NOMO-1 treated with DMSO at 0.1 percent for 48 hours (cell line): ENCODE data around the gene SLCO2A1.

Experiments used
- DNase-seq: peaks from one replicate; lab custom pipeline; 2025; ENCODE audit not compliant: unreplicated experiment; lab: John Stamatoyannopoulos, UW

SLCO2A1 gene

GRCh38 chr3:133983576-133984560 lies 45.9 kb downstream of the SLCO2A1 start:
- DNase-seq = no peak

DNA sequence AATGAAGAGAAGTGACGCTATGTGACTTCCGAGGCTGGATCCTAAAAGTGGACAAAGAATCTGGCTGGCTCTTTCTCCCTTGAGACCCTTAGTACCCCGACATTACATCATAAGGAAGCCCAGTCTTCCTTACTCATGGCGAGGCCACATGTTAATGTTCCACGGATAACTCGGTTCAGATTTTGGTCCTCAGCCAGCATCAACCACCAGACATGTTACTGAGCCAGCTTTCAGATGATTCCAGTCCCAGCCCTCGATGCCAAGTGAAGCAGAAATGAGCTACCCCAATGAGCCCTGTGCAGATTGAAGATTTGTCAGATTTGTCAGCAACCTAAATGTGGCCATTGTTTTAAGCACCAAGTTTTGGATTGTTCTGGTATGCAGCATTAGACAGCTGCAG lies 46.6 kb downstream of the SLCO2A1 start:
- no peak for DNase-seq

DNA sequence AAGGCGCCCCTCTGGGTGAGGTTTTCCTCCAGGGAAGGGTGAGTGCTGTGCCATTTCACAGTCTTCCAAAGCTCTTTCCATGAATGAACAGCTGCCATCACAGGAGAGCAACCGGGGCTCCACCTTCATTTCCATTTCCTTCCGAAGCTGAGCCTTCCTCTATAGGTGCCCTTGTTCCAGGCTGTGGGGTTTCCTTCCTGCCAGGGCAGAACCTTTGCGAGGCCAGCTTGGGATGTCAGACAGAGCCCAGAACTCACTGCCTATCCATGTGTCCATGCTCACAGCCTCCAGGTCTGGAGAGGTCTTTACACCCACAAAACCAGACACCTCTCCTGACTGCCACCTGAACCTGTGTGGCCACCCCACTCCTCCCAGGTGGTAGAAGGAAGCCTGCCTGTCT lies 49.2 kb downstream of the SLCO2A1 start:
- DNase-seq = no peak

DNA sequence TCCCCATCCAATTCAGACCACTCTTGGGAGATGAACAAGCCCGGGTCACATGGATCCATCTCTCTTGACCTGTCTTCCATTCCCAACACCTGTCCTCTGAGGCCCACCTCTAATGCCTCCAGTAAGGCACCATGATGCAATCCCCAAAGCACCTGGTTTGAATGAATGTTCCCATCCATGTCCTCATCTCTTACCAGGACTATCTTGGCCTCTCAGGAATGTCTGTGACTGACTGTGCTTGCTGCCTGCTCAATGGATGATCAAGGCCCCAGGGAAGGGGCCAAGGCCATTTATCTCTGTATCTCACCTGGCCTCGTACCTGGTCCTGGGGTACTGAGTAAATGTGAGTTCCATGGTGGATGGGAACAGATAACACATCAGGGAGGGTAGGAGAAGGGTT lies 49.7 kb downstream of the SLCO2A1 start:
- no peak for DNase-seq

DNA sequence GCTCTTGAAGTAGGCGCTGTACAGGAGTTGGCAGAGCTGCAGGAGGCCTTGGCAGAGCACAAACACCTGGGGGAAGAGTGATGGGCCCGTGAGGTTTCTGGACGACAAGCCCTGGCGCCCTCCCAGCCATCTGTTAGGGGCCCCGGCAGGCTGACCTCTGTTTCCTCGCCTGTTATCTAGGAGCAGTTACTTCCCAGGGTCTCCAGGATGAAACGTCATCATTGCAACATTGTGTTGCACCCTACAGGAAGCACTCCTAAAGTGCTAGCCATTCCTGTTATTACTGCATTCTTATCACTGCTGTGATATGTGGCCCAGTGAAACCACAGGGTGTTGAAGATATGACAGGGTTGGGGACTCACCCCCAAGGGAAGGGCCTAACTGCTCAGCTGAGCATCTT lies 50.2 kb downstream of the SLCO2A1 start:
- no peak for DNase-seq

DNA sequence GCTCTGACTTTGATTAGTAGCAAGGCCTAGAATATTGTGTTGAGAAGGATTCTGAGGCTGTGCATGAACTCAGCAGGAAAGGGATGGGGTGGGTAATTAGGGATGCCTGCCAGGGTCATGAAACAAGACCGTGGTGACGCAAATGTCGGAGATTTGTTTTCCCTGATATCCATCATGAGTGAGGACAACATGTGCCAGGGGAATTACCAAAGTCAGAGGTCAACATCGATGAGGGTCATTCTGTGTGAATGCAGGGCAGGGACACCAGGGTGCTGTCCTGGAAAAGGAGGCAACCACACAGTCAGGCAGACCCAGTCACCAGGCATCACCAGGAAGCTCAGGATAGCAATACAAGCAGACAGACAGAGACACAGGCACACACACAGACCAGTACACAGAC lies 52.2 kb downstream of the SLCO2A1 start:
- no peak for DNase-seq

DNA sequence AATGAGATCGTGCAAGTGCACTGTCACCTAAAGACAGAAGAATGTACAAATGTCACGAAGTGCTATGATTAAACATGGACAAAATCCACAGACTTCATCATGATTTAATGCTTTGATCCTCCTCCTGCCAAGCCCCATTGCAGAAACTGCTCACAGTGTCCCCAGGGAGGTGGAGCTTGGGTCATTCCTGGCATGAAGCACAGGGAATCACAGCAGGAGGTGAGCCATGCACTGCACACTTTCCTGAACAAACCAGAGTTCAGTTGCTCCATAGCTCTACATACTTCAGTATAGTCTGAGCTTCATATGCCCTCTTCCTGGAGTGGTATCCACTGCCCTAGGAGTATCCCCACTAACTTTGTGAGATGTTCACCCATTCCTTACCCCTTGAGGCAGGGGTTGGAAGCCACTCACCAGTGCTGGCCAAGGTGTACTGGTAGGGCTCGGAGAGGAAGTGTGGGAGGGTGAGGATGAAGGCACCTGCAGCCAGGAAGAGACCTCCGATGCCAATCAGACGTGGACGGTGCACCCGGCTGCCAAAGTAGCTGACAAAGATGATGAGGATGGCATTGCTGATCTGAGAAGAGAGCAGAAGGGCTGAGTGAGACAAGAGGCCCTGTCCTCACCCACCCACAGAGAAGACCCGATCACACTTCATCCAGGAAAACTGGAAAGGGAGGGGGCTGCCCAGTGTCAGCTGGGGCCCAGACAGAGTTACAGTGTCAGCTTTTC lies 56.3 kb downstream of the SLCO2A1 start:
- no peak for DNase-seq

GRCh38 chr3:133972156-133972555 lies 57.6 kb downstream of the SLCO2A1 start:
- no peak for DNase-seq

DNA sequence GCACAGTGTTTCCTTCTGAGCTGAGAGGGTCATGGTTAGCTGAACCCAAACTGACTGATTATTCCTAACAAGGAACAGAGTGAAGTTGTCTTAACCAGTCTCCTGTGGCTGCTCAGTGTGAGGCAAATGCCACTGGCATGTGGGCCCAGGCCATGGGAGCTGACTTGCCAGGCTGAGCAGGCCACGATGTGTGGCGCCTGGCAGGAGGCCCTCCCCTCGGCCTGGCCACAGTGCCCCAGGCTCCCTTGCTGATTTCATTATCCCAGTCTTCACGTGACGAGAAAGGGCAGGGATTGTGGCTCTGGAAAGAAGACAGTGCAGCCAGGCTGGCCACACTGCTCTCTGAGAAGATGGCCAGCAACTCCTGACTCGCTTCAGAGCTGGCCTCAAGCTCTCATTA lies 58.8 kb downstream of the SLCO2A1 start:
- DNase-seq = no peak

DNA sequence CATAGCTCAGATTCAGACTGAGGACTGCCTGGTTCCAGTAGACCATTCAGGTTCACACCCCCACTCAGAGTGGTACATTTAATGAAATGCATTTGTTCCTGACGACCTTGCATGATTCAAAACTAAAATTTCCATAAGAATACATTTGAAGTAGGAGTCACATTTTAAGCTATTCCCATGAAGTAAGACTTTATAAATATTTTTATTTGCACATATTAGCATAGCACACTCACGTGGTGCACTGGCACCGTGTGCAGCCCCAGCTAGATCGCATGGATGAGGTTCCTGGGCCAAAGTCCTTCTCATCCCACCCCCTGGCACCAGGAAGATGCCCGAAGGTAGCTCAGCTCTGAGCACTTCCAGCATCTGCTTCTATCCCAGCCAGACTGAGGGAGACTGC lies 59.4 kb downstream of the SLCO2A1 start:
- DNase-seq = no peak

DNA sequence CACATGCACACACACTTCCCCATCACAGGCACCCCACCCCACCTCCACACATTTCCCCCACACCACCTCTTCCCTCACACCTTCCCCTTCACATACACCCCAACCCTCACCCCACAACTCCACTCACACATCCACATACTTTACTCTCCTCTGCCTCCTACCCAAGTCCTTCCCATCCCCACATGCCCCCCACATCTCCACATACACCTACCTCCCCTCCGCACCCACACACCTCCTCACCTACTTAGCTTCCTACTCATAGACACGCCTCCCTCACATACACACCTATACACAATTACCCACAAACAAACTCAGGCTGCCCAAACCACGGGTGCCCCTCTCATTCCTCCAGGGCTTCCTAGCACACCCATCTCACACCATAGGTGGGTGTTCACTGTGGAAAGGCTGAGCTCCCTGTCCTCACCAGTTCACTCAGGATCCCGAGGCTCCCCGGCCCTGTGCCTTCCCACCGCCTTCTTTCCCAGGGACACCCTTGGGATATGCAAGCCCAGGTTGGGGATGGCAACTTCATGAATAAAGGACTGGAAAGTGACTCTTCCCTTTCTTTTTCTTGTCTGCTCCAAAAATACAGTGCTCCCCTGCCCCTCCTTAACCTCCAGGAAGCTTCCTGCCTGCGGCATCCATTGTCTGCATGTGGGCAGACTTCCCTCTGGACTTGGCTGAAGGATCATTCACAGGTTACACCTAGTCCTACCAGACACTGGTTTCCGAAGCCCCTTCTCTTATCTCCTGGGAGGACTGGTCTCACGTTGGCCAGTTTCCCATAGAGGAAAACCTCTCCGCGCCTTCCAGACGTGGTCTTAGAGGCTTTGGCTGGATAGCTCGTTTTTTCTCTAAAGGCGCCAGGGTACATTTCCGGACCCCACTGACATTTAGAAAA lies 61.5 kb downstream of the SLCO2A1 start:
- no peak for DNase-seq

GRCh38 chr3:133966954-133967353 lies 62.8 kb downstream of the SLCO2A1 start:
- DNase-seq = no peak

DNA sequence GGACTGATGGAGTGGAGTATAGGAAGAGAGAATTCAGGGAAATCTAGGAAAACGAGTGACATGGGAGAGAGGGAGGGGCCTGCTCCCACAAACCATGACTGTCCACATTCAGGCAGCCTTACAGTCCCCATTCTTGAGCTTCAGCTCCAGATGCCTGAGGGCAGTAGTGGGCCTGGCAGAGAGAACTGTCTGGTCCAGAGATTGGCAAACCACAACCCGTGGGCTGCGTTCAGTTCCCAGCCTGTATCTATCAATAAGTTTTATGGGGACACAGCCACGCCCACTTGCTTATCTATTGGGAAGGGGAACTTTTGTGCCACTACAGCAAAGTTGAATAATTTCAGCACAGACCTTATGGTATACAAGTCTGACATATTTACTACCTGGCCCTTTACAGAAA lies 63.8 kb downstream of the SLCO2A1 start:
- DNase-seq = no peak

DNA sequence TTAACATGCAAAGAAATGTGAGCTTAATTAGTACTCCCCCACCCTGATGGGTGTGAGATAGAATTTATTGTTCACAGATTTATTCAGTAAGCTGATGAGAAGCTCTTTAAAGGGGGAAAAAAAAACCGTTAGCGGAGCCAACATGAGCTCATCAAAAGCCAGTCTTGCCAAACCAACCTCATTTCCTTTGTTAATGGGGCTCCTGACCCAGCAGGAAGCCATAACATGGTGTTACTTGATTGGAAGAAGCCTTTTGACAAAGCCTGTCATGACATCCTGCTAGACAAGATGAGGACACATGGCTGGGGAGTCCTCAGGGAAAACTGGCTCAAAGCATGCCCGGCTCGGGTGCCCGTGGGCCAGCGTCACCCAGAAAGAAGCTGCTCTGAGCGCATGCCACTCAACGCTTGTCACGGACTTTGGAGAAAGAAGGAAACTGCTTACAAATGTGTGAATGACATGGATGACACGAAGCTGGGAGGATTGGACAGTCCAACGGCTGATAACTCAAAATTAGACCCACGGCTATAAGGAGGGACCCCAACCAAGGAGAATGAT lies 64.6 kb downstream of the SLCO2A1 start:
- DNase-seq = no peak

GRCh38 chr3:133964547-133964946 lies 65.2 kb downstream of the SLCO2A1 start:
- no peak for DNase-seq

GRCh38 chr3:133963657-133964396 lies 65.9 kb downstream of the SLCO2A1 start:
- no peak for DNase-seq

- DNase-seq = no peak
Observed at GRCh38 chr3:133962849-133963248, 66.9 kb downstream of the SLCO2A1 start.

DNA sequence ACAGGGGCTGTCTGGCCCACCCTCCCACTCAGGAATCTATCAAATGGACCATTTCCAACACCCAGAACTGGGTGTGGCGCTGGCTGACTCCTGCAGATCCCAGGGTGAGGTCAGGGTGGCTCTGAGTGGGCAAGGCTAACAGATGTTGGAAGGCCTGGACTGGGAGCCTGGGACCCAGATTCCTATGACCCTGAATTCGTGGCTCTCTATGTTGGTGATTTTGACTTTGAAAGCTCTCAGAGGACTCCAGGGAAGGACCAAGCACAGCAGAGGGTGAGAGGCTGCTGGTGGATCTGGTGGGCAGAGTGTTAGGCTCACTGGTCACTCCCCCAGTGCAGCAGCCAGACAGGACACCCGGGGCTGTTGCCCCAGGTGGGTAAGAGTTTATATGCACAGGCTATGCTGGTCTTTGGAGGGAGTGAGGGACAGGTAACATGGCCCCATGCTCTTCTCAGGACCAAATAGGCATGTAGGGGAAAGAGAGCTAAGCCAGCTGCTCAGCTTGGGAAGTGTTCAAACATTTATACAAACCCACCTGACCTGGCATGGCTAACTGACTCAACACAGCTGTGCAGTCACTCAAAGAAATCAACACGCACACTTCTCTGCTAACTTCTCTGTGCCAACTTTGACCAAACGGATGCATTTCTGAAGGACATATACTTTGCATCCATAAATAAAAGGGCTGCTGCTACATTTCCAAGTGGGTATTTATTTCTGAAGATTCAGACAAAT lies 71.5 kb downstream of the SLCO2A1 start:
- DNase-seq = no peak

DNA sequence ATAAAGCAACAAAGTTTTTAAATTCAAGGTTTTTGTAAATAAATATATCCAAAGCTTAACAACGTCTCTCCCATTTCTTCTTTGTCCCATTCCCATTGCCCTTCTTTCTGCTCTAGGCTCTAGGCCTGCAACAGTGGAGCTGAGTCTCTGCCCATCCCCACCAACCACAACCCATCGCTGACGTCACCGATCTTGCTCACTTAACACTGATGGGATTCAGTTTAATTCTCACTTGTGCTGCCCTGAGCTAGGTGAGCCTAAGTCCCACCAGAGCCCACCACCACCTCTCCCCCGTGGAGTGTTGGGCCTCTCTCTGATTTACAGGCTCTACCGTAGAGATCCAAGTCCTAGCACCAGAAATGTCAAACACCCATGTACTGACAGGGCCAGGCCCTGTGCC lies 72.7 kb downstream of the SLCO2A1 start:
- no peak for DNase-seq

DNA sequence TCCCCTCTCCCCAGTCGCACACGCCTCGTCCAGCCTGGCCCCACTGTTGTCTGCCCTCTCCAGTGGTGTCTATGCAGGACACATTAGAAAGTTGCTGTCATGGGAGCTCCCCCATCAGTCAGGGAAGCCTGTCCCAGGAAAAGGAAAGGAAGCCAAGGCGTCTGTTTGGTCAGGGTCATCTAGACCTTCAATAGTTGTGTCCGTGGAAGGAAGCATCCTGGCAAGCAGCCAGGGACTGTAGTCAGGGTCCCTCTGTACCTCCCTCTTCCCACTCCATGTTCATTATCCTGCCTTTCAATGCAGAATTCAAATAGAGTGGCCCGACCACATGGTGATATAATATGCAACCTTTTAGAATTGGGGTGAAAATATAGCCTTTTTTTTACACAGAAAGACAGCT lies 73.4 kb downstream of the SLCO2A1 start:
- no peak for DNase-seq
